GM12872 (cell line): ENCODE data around the gene FBXL12.

ENCODE experiments used
- TF ChIP-seq, protein P1 (sequence below): IDR thresholded peaks from 3 replicates; pipeline ENCODE4 v1.5.1; 2011; ENCODE audit warnings: low read depth, mild to moderate bottlenecking, low read length, moderate library complexity; ENCODE audit not compliant: insufficient read depth

The FBXL12 gene

DNA sequence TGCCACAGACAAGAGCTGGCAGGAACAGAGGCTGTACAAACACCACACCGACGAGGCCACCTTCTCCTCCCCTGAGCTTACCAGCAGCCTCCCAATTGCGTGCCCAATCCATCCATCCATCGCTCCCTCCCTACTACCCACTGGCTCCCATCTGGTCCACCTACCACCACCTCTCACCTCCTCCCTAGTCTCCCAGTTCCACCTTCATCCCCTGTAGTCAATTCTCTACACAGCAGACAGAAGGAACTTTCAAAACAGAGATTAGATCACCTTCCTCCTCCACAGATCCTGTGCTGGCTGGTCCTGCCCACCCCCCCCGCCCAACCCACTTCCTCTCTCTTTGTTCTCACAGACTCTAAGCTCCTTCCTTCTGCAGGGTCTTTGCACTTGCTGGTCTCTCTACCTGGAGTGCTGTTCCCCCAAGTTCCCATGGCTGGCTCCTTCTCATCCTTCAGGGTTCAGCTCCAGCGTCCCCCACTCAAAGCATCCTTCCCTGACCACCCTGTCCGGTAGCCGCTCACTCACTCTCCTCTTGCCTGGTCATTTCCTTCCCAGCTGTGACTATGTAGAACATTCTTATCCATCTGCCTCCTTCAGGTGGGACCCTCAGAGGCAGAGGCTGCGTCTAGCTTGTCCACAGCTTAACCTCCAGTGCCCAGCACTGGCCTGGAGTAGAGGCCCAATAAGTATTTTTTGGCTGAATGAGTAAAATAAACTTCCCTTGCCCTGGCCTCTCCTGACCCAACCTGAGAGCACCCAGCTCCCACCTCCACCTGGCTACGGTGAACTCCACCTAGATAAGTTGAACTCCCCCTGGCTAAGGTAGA, 39.3 kb upstream of the FBXL12 start:
- TF ChIP-seq, protein P1, sequence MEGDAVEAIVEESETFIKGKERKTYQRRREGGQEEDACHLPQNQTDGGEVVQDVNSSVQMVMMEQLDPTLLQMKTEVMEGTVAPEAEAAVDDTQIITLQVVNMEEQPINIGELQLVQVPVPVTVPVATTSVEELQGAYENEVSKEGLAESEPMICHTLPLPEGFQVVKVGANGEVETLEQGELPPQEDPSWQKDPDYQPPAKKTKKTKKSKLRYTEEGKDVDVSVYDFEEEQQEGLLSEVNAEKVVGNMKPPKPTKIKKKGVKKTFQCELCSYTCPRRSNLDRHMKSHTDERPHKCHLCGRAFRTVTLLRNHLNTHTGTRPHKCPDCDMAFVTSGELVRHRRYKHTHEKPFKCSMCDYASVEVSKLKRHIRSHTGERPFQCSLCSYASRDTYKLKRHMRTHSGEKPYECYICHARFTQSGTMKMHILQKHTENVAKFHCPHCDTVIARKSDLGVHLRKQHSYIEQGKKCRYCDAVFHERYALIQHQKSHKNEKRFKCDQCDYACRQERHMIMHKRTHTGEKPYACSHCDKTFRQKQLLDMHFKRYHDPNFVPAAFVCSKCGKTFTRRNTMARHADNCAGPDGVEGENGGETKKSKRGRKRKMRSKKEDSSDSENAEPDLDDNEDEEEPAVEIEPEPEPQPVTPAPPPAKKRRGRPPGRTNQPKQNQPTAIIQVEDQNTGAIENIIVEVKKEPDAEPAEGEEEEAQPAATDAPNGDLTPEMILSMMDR = no peak

DNA sequence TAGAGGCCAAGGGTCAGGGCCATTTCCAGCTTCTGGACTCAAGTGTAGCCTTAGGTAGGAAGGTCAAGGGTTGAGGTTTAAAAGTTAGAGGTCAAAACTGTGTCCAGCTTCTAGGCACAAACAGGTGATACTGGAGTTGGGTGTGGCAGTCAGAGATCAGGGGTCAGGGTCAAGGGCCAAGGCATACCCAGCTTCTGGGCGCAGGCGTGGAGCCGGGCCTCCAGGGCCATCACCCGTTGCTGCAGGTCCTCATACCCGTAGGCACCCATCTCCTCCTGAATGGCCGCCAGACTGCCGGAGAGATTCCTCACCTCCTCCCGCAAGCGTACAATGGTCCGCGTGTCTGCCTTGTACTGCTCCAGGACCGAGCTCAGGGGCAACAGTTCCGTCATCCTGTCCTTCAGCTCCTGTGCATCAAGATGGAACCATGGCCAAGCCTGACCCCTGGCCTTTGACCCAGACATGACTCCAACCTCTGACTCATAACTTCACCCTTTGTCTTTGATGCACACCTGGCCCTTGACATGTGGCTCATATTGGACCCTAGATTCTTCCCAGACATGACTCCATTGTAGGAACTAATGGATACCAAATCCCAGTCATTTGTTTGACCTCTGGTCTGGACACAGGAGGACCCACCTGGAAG, 38.3 kb upstream of the FBXL12 start:
- TF ChIP-seq, protein P1 = no peak

DNA sequence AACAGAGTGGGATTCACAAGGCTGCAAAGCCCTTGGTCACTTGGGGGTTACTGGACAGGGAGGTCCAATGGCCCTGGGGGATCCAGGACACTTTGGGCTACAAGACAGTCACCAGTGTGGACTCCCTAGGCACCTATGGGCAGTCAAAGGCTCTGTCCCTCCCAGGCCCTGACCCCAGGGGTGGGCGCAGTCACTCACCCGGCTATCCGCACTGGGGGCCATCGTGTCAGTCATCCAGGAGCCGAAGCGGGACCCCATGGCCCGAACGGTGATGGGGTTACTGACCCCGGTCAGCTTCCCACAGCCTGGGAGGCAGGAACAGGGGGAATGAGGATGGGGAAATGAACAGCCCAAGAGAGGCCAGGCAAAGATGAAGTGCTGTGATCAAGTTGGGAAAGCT, 37.7 kb upstream of the FBXL12 start:
- TF ChIP-seq, protein P1 = no peak

DNA sequence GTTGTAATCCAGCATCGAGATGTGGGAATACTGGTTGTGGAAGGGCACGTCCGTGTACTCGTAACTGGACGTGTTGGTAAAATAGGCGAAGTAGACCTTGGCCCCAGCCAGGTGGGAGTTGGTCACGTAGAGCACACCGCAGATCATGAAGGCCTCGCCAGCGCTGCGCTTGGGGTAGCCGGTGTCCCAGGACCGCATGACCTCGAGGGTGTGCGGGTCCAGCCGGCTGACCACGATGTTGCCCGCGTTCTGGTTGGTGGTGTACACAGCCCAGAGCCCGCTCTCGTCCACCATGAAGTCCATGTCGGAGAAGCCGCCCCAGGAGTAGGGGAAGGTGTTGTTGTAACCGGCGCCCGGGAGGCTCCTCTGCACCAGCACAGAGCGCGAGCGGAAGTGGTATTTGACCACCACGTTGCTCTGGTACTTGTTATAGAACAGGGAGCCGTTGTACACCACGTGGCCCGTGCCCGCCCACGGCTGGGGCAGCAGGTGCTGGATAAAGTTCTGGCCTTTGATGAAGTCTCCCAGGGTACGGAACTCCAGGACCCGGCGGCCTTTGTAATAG, 35.5 kb upstream of the FBXL12 start:
- TF ChIP-seq, protein P1 = no peak

DNA sequence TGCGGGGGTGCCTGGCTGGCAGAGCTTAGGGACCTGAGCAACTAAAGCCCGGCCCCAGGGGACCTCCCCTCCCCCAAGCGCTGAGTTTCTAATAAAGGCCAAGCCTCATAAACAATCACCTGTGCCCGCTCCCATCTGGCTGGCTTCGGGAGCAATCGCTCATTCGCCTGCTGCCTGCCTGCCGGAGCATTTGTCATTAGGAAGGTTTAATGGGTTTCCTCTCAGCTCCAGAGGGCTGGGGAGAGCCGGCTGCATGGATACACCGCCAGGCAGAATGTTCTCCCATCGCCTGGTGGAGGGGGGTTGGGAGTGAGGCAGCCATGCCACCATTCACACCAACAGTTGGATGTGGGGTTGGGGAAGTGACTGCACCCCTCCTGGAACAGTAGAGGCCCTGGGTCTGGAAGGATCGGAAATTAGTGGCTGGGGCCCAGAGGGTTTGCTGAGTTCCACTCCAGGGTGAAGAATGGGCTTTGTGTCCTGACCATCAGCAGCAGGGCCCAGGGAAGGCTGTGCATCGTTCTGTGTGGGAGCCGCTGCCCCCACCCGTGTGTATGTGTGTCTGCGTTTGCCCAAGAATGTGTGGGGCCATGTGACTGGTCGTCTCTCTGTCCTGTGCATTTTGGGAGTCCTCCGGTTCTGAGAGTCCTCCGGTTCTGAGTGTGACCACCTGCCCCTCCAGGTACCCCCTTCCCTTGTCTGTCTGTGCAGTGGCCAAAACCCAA, 31.5 kb upstream of the FBXL12 start:
- TF ChIP-seq, protein P1 = no peak

DNA sequence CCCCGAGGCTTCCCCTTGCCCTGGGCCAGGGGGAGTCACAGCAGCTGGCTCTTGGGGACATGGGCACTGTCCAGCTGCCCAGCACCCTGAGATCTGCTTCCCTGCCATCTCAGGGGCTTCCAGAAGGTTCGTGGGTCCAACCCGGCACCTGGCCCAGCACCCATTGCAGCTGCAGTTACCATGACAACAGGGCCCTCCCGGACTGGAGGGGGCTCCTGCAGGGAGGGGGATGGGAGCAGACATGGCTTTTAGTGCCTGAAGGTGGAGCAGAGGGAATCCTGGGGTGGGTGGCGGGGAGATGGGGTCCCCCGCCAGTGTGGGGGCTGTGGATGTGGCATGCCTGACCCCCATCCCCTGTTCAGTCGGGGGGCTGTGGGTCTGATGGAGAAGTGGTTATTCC, 30.9 kb upstream of the FBXL12 start:
- TF ChIP-seq, protein P1 = no peak

DNA sequence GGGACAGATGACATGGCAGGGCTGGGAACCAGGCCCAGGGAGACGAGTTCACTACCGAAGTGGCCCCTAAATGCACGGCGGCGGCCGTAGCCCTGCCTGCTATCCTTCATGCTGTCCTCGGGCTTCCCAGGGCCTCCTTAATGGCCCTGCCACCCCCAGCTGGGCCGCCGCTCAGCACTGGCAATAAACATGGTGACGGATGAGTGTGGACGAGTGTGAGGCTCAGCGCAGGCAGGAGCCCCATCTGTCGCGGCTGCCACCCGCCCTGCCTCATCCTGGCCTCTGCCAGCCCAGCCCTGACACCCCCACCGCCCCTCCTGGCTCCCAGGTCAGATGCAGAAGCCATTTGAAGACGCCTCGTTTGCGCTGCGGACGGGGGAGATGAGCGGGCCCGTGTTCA, 29.9 kb upstream of the FBXL12 start:
- TF ChIP-seq, protein P1 = no peak
